Stimulated activated memory B cell treated with anti-CD40 and anti-IgM and Interleukin-4, amounts not matched to agents 10 μg/mL and 1 μg/mL and 100 μg/mL, for 72 hours (primary cell): Measurements from ENCODE around the gene TRABD2A.
"Not testable (repeated sequence)": the region's sequence is repeated elsewhere in the genome, so short reads cannot be mapped to it uniquely, and the experiment has no call there.

Experiments used
- ATAC-seq: fragments of 150-1000 bp; cut with Tn5 transposase; 2 replicates; pipeline ENCODE4 v1.10.0; 2021
- H3K27ac Mint-ChIP-seq: one replicate; pipeline ENCODE4 v1.8.0; 2022; ENCODE audit warnings: mild to moderate bottlenecking, mixed read lengths
- H3K27me3 Mint-ChIP-seq: one replicate; pipeline ENCODE4 v1.8.0; 2022; ENCODE audit warnings: mixed read lengths
- H3K36me3 Mint-ChIP-seq: one replicate; pipeline ENCODE4 v1.8.0; 2022; ENCODE audit warnings: mixed read lengths
- H3K4me1 Mint-ChIP-seq: one replicate; pipeline ENCODE4 v1.8.0; 2022; ENCODE audit warnings: mixed read lengths
- H3K4me3 Mint-ChIP-seq: one replicate; pipeline ENCODE4 v1.8.0; 2022; ENCODE audit warnings: mild to moderate bottlenecking, moderate library complexity, mixed read lengths
- H3K9me3 Mint-ChIP-seq: one replicate; pipeline ENCODE4 v1.8.0; 2022; ENCODE audit warnings: mixed read lengths

Gene TRABD2A

GRCh38 chr2:84878896-84879583 is 1.8 kb downstream of the TRABD2A start:
- Mint-ChIP-seq H3K27ac (peak overlapping the region; percentile 84), H3K4me3 (peak overlapping the region; percentile 73), H3K36me3 (no peaks in the 10 kb centered on the region), H3K4me1 (peaks cover 42% of the 10 kb centered on the region), H3K9me3 (no peaks in the 10 kb centered on the region), H3K27me3 (no peaks in the 10 kb centered on the region)
- no peak for ATAC-seq

GRCh38 chr2:84878459-84878858 is 2.4 kb downstream of the TRABD2A start:
- Mint-ChIP-seq H3K4me3 (no peak overlapping the region), H3K27ac (no peak overlapping the region), H3K27me3 (no peaks in the 10 kb centered on the region), H3K9me3 (no peaks in the 10 kb centered on the region), H3K36me3 (no peaks in the 10 kb centered on the region), H3K4me1 (peaks cover 42% of the 10 kb centered on the region)
- ATAC-seq, result no peak

GRCh38 chr2:84876369-84876768 is 4.5 kb downstream of the TRABD2A start:
- no peak overlapping the region for H3K4me3 Mint-ChIP-seq
- peaks cover 29% of the 10 kb centered on the region for H3K4me1 Mint-ChIP-seq
- no peak for ATAC-seq
- no peaks in the 10 kb centered on the region for H3K9me3 Mint-ChIP-seq
- H3K27me3 Mint-ChIP-seq, result no peaks in the 10 kb centered on the region
- H3K27ac Mint-ChIP-seq, result no peak overlapping the region
- H3K36me3 Mint-ChIP-seq, result no peaks in the 10 kb centered on the region

- Mint-ChIP-seq H3K4me1 (peaks cover 23% of the 10 kb centered on the region), H3K27ac (peak overlapping the region; percentile 10)
- H3K36me3 Mint-ChIP-seq, H3K9me3 Mint-ChIP-seq, ATAC-seq, H3K27me3 Mint-ChIP-seq, H3K4me3 Mint-ChIP-seq: not testable (repeated sequence)
Observed at GRCh38 chr2:84875619-84876018, 5.3 kb downstream of the TRABD2A start.

GRCh38 chr2:84875213-84875560 is 5.7 kb downstream of the TRABD2A start:
- peaks cover 23% of the 10 kb centered on the region for H3K4me1 Mint-ChIP-seq
- peak overlapping the region; percentile 10 for H3K27ac Mint-ChIP-seq
- no peaks in the 10 kb centered on the region for H3K9me3 Mint-ChIP-seq
- no peaks in the 10 kb centered on the region for H3K36me3 Mint-ChIP-seq
- no peak for ATAC-seq
- no peak overlapping the region for H3K4me3 Mint-ChIP-seq
- H3K27me3 Mint-ChIP-seq, result no peaks in the 10 kb centered on the region

- no peak overlapping the region for H3K4me3 Mint-ChIP-seq
- no peaks in the 10 kb centered on the region for H3K36me3 Mint-ChIP-seq
Observed at GRCh38 chr2:84874381-84875212, 6.3 kb downstream of the TRABD2A start.

GRCh38 chr2:84873350-84873749 is 7.5 kb downstream of the TRABD2A start:
- H3K27ac Mint-ChIP-seq, result no peak overlapping the region
- H3K4me3 Mint-ChIP-seq, result no peak overlapping the region
- no peaks in the 10 kb centered on the region for H3K27me3 Mint-ChIP-seq
- H3K36me3 Mint-ChIP-seq, result no peaks in the 10 kb centered on the region
- ATAC-seq, result no peak
- peaks cover 12% of the 10 kb centered on the region for H3K4me1 Mint-ChIP-seq
- H3K9me3 Mint-ChIP-seq, result no peaks in the 10 kb centered on the region

More at GRCh38 chr2:84874381-84875212, 6.3 kb downstream of the TRABD2A start:
- H3K27ac Mint-ChIP-seq, result peak overlapping the region; percentile 10
- no peaks in the 10 kb centered on the region for H3K9me3 Mint-ChIP-seq
- no peaks in the 10 kb centered on the region for H3K27me3 Mint-ChIP-seq
- peaks cover 18% of the 10 kb centered on the region for H3K4me1 Mint-ChIP-seq
- ATAC-seq, result no peak

GRCh38 chr2:84872691-84873090 is 8.2 kb downstream of the TRABD2A start:
- ATAC-seq, H3K4me3 Mint-ChIP-seq, H3K27ac Mint-ChIP-seq, H3K36me3 Mint-ChIP-seq, H3K9me3 Mint-ChIP-seq, H3K4me1 Mint-ChIP-seq, H3K27me3 Mint-ChIP-seq: not testable (repeated sequence)

- H3K4me3 Mint-ChIP-seq, result no peak overlapping the region
- no peak overlapping the region for H3K27ac Mint-ChIP-seq
- H3K4me1 Mint-ChIP-seq, result peaks cover 9% of the 10 kb centered on the region
- no peaks in the 10 kb centered on the region for H3K27me3 Mint-ChIP-seq
- peak; percentile 53 for ATAC-seq
- H3K36me3 Mint-ChIP-seq, result no peaks in the 10 kb centered on the region
- no peaks in the 10 kb centered on the region for H3K9me3 Mint-ChIP-seq
Observed at GRCh38 chr2:84870306-84870705, 10.6 kb downstream of the TRABD2A start.

- H3K27ac Mint-ChIP-seq, H3K4me3 Mint-ChIP-seq, H3K9me3 Mint-ChIP-seq: not testable (repeated sequence)
Observed at GRCh38 chr2:84868327-84868726, 12.6 kb downstream of the TRABD2A start.

GRCh38 chr2:84866122-84866521 is 14.8 kb downstream of the TRABD2A start:
- Mint-ChIP-seq H3K9me3 (no peaks in the 10 kb centered on the region), H3K4me3 (no peak overlapping the region), H3K36me3 (no peaks in the 10 kb centered on the region), H3K4me1 (peaks cover 16% of the 10 kb centered on the region), H3K27ac (no peak overlapping the region), H3K27me3 (peaks cover 8% of the 10 kb centered on the region)
- ATAC-seq, result no peak

More at GRCh38 chr2:84868327-84868726, 12.6 kb downstream of the TRABD2A start:
- H3K27me3 Mint-ChIP-seq, H3K36me3 Mint-ChIP-seq, ATAC-seq: not testable (repeated sequence)
- peaks cover 16% of the 10 kb centered on the region for H3K4me1 Mint-ChIP-seq

- Mint-ChIP-seq H3K27ac (peak overlapping the region; percentile 71), H3K36me3 (no peaks in the 10 kb centered on the region), H3K4me3 (no peak overlapping the region), H3K9me3 (no peaks in the 10 kb centered on the region), H3K4me1 (peaks cover 12% of the 10 kb centered on the region), H3K27me3 (peaks cover 8% of the 10 kb centered on the region)
- no peak for ATAC-seq
Observed at GRCh38 chr2:84865181-84865783, 15.6 kb downstream of the TRABD2A start.

GRCh38 chr2:84862006-84862405 is 18.9 kb downstream of the TRABD2A start:
- H3K27ac Mint-ChIP-seq, result no peak overlapping the region
- H3K4me1 Mint-ChIP-seq, result peaks cover 19% of the 10 kb centered on the region
- ATAC-seq, result no peak
- peaks cover 8% of the 10 kb centered on the region for H3K27me3 Mint-ChIP-seq
- H3K36me3 Mint-ChIP-seq, result no peaks in the 10 kb centered on the region
- H3K4me3 Mint-ChIP-seq, result no peak overlapping the region
- no peaks in the 10 kb centered on the region for H3K9me3 Mint-ChIP-seq

- no peak for ATAC-seq
- H3K4me1 Mint-ChIP-seq, result peaks cover 23% of the 10 kb centered on the region
- no peaks in the 10 kb centered on the region for H3K36me3 Mint-ChIP-seq
- H3K27me3 Mint-ChIP-seq, result peaks cover 8% of the 10 kb centered on the region
- no peaks in the 10 kb centered on the region for H3K9me3 Mint-ChIP-seq
- H3K4me3 Mint-ChIP-seq, result no peak overlapping the region
- no peak overlapping the region for H3K27ac Mint-ChIP-seq
Observed at GRCh38 chr2:84861539-84861938, 19.3 kb downstream of the TRABD2A start.

- H3K36me3 Mint-ChIP-seq, result no peaks in the 10 kb centered on the region
- H3K27me3 Mint-ChIP-seq, result no peaks in the 10 kb centered on the region
- peaks cover 21% of the 10 kb centered on the region for H3K4me1 Mint-ChIP-seq
Observed at GRCh38 chr2:84858937-84859336, 21.9 kb downstream of the TRABD2A start.

More at GRCh38 chr2:84858937-84859336, 21.9 kb downstream of the TRABD2A start:
- no peaks in the 10 kb centered on the region for H3K9me3 Mint-ChIP-seq
- no peak overlapping the region for H3K4me3 Mint-ChIP-seq
- no peak overlapping the region for H3K27ac Mint-ChIP-seq
- no peak for ATAC-seq
